NCI-H2107 (cell line): Measurements from ENCODE around the gene MT1B.
"Not testable (repeated sequence)": the region's sequence is repeated elsewhere in the genome, so short reads cannot be mapped to it uniquely, and the experiment has no call there.

Source experiments
- DNase-seq: peaks from one replicate; lab custom pipeline; 2025; lab: John Stamatoyannopoulos, UW

MT1B gene

GRCh38 chr16:56667581-56668571 lies 16.2 kb downstream of the MT1B start, which contains the start of gene MT1G:
Gene MT1G, minus strand, starts transcription at chr16:56668065. Its CDS starts 72 bp downstream, at chr16:56667993.
- DNase-seq = no peak

GRCh38 chr16:56669005-56669839 lies 17.5 kb downstream of the MT1B start, which contains the start of gene MT1H:
Gene MT1H, plus strand, starts transcription at chr16:56669814. Its CDS starts 71 bp downstream, at chr16:56669885.
- DNase-seq = no peak

GRCh38 chr16:56669840-56670619 lies 18.3 kb downstream of the MT1B start:
- no peak for DNase-seq

- DNase-seq = no peak
Measured at GRCh38 chr16:56670620-56670934, 18.9 kb downstream of the MT1B start.

- not testable (repeated sequence) for DNase-seq
Measured at GRCh38 chr16:56671691-56672090, 20.0 kb downstream of the MT1B start.

GRCh38 chr16:56672171-56672570 lies 20.5 kb downstream of the MT1B start:
- DNase-seq = not testable (repeated sequence)

- DNase-seq = no peak
Measured at GRCh38 chr16:56672761-56673536, 21.3 kb downstream of the MT1B start.

- DNase-seq = no peak
Measured at GRCh38 chr16:56673921-56674320, 22.2 kb downstream of the MT1B start.

- not testable (repeated sequence) for DNase-seq
Measured at GRCh38 chr16:56674570-56674969, 22.9 kb downstream of the MT1B start.

GRCh38 chr16:56675685-56676210 lies 24.1 kb downstream of the MT1B start:
- DNase-seq = no peak

- DNase-seq = no peak
Measured at GRCh38 chr16:56677474-56677873, 25.8 kb downstream of the MT1B start.

GRCh38 chr16:56679078-56679730 lies 27.5 kb downstream of the MT1B start:
- DNase-seq = no peak

GRCh38 chr16:56679818-56680217 lies 28.1 kb downstream of the MT1B start:
- no peak for DNase-seq

- DNase-seq = peak; percentile 78
Measured at GRCh38 chr16:56681939-56682702, 30.4 kb downstream of the MT1B start, which contains the start of gene MT1X. Gene MT1X, plus strand, starts transcription at chr16:56682470. Its CDS starts 71 bp downstream, at chr16:56682541.

- no peak for DNase-seq
Measured at GRCh38 chr16:56682703-56683397, 31.2 kb downstream of the MT1B start.

GRCh38 chr16:56683424-56684172 lies 31.9 kb downstream of the MT1B start:
- DNase-seq = no peak

- DNase-seq = no peak
Measured at GRCh38 chr16:56684256-56684925, 32.7 kb downstream of the MT1B start.
